AG10803 (cell line): ENCODE results near the gene USP35.

Experiments used
- DNase-seq: peaks from one replicate; pipeline ENCODE4 v3.0.0; 2010; ENCODE audit warnings: low read depth
- H3K4me3 ChIP-seq: 2 replicates; pipeline ENCODE4 v1.5.1; 2011; ENCODE audit warnings: mild to moderate bottlenecking, low read length, control low read depth
- TF ChIP-seq, protein P1 (sequence below): conservative IDR thresholded peaks from 2 replicates; pipeline ENCODE4 v1.5.1; 2011; ENCODE audit warnings: mild to moderate bottlenecking, low read length, control low read depth, inconsistent platforms

The USP35 gene

DNA sequence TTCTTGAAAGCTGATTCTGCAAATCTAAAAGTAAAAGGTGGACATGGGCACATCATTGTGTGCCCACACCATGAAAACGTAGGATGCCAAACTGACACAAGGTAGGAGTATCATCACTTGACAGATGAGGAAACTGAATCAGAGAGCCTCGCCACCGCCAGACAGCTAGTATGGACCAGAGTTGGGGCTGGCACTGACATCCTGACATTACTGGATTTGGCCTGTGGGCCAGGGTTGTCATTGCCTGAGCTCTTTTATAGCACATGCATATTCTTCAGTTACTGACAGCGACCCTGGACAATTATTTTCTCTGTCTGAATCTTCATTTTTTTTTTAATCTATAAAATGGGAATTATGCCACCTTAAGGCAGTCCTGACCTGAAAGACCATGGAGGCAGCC is 16.5 kb downstream of the USP35 start:
- TF ChIP-seq, protein P1, sequence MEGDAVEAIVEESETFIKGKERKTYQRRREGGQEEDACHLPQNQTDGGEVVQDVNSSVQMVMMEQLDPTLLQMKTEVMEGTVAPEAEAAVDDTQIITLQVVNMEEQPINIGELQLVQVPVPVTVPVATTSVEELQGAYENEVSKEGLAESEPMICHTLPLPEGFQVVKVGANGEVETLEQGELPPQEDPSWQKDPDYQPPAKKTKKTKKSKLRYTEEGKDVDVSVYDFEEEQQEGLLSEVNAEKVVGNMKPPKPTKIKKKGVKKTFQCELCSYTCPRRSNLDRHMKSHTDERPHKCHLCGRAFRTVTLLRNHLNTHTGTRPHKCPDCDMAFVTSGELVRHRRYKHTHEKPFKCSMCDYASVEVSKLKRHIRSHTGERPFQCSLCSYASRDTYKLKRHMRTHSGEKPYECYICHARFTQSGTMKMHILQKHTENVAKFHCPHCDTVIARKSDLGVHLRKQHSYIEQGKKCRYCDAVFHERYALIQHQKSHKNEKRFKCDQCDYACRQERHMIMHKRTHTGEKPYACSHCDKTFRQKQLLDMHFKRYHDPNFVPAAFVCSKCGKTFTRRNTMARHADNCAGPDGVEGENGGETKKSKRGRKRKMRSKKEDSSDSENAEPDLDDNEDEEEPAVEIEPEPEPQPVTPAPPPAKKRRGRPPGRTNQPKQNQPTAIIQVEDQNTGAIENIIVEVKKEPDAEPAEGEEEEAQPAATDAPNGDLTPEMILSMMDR, result no peak
- no peak for DNase-seq
- no peak overlapping the region for H3K4me3 ChIP-seq

DNA sequence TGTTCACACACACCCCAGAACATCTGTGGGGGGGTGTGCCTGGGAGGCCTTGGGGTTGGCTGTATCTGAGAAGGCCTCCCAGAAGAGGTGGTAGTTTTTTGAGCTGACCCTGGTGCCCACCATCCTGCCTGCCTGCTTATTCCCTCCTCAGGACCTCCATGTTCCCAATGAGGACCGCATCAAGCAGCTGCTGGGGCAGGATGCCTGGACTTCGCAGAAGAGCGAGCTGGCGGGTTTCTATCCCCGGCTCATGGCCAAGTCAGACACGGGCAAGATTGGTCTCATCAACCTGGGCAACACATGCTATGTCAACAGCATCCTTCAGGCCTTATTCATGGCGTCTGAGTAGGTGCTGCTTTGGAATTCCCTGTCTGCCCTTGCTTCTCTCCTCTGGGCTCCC is 17.0 kb downstream of the USP35 start:
- TF ChIP-seq, protein P1, result no peak
- no peak for DNase-seq
- no peak overlapping the region for H3K4me3 ChIP-seq

DNA sequence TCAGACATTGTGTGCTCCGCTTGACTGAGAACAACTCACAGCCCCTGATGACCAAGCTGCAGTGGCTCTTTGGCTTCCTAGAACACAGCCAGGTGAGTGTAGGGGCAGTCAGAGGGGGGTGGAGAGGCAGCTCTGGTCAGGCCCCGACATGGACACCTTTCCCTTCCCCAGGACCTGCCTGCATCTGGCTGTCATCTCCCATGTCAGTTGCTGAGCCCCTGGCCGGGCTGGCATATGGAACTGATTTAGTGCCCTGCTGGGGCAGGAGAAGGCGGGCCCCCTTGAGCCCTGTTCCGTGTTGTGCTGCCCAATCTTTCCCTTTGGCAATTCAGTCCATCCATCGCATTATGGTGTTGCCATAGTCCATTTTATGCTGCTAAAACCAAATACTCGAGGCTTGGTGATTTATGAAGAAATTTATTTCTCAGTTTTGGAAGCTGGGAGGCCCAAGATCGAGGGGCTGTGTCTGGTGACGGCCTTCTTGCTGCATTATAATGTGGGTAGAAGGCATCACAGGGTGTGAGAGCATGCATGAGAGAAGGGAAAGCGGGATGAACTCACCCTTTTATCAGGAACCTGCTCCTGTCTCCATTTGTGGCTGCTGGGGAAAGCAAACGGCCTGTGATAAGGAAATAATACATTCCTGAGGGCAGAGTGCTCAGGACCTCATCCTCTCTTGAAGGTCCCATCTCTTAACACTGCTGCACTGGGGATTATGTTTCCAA is 19.0 kb downstream of the USP35 start:
- DNase-seq, result no peak
- H3K4me3 ChIP-seq, result no peak overlapping the region
- TF ChIP-seq, protein P1, result no peak

DNA sequence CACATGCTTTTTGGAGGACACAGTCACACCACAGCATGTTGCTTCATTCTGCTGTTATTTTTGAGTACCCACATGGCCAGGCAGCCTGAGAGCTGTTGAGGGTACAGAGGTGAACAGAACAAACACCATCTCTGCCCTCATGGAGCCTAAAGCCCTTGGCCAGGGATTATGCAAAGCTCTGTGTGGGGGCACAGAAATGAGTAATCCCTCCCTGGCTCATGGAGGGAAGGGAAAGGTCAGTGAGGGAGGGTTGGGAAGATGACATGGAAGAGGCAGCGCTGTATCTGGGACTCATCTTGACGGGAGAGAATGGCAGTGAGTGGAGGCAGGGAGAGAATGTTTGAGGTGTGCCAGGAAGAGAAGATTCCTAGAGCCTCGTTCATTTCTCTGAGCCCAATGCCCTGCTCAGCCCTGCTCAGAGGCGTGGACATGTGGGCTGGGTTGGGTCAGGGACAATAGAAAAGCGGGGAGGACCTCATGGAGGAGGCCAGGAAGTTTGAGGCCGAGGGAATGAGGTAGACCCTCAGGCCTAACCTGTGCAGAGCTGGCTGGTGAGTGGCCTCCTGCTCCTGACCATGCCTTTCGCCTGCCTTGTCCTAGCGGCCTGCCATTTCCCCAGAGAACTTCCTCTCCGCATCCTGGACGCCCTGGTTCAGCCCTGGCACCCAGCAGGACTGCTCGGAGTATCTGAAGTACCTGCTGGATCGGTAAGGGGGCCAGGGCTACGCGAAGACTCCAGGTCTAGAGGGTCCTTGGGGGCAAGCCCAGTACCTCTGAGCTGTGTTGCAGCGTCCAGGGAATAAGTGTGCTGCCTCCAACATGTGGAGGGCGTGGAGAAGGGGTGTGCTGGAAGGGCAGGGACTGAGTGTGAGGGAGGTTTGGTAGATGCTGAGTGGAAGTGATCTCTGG is 19.8 kb downstream of the USP35 start:
- H3K4me3 ChIP-seq, result no peak overlapping the region
- no peak for DNase-seq
- TF ChIP-seq, protein P1, result no peak

DNA sequence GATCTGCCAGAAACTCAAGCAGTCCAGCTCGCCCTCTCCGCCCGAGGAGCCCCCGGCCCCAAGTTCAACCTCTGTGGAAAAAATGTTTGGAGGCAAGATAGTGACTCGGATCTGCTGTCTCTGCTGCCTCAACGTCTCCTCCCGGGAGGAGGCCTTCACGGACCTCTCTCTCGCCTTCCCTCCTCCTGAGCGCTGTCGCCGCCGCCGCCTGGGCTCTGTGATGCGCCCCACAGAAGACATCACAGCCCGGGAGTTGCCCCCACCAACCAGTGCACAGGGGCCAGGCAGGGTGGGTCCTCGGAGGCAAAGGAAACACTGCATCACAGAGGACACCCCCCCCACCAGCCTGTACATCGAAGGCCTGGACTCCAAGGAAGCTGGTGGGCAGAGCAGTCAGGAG is 20.8 kb downstream of the USP35 start:
- TF ChIP-seq, protein P1, result no peak
- no peak for DNase-seq
- H3K4me3 ChIP-seq, result no peak overlapping the region

DNA sequence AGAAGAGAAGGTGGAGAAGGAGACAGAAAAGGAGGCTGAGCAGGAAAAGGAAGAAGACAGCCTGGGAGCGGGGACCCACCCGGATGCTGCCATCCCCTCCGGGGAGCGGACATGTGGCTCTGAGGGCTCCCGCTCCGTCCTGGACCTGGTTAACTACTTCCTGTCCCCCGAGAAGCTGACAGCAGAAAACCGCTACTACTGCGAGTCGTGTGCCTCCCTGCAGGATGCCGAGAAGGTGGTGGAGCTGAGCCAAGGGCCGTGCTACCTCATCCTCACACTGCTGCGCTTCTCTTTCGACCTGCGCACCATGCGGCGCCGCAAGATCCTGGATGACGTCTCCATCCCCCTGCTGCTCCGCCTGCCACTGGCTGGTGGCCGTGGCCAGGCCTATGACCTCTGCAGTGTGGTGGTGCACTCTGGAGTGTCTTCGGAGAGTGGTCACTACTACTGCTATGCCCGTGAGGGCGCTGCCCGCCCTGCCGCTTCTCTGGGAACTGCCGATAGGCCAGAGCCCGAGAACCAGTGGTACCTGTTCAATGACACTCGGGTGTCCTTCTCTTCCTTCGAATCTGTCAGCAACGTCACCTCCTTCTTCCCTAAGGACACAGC is 21.4 kb downstream of the USP35 start:
- no peak overlapping the region for H3K4me3 ChIP-seq
- TF ChIP-seq, protein P1, result no peak
- no peak for DNase-seq

DNA sequence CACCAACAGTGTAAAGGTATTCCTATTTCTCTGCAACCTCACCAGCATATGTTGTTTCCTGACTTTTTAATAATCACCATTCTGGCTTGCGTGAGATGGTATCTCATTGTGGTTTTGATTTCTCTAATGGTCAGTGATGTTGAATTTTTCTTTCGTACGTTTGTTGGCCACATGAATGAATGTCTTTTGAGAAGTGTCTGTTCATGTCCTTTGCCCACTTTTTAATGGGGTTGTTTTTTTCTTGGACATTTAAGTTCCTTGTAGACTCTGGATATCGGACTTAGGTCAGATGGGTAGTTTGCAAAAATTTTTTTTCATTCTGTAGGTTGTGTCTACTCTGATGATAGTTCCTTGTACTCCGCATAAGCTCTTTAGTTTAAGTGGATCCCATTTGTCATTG is 22.8 kb downstream of the USP35 start:
- no peak for DNase-seq

More for the DNA sequence above, 22.8 kb downstream of the USP35 start:
- TF ChIP-seq, protein P1, result no peak
- H3K4me3 ChIP-seq, result no peak overlapping the region
